Glomerular endothelial cell (primary cell): ENCODE data around the gene C10orf90. TPM values are rescaled to one million over a fixed set of nuclear protein-coding genes. Genes with fewer than 3 reads are reported as not detected.

Source experiments
- DNase-seq: peaks from one replicate; pipeline ENCODE4 v3.0.0-alpha.2; 2011; ENCODE audit warnings: low read depth, low spot score; ENCODE audit errors: extremely low read depth
- total RNA-seq: library from RNA; depleted of rRNA; stranded (reverse); fragments of >200 nt; gene quantifications from 2 replicates; pipeline ENCODE4 v1.2.3, GENCODE V29; 2015

C10orf90 gene
- total RNA-seq, 1 donor from 2014 or later, result not detected

DNA sequence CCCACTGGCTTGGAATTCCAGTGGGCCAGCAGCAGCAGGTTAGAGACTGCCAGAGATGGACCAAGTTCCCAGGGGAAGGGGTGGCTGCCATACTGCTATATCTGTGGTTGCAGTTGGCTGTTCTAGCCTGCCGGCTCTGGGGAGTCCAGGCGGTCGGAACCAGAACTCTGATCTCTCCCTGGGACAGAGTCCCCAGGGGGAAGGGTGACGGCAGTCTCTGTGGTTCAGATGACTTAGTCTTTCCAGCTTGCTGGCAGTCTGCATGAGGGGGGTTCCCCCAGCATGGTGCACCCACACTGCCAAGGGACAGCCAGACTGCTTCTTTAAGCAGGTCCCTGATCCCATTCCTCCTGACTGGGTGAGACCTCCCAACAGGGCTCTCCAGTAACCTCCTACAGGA is 82.5 kb downstream of the C10orf90 start:
- no peak for DNase-seq

DNA sequence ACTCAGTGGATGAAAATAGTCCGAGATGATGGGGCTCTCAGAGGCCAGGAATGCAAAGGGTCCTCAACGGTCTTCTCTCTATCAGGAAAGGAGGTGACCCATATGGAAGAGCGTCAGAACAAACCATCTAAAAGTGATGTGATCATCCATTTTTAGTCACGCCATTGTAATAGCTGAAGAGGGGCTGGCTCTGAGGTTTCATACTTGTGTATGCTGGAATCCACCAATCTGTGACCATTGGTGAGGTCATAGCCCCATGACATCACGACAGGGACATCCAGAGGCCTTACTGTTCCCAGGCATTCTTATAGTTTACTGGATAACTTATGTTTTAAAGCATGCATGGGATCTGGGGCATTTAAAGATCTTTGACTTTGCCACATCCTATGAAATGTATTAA is 83.6 kb downstream of the C10orf90 start:
- DNase-seq, result no peak

DNA sequence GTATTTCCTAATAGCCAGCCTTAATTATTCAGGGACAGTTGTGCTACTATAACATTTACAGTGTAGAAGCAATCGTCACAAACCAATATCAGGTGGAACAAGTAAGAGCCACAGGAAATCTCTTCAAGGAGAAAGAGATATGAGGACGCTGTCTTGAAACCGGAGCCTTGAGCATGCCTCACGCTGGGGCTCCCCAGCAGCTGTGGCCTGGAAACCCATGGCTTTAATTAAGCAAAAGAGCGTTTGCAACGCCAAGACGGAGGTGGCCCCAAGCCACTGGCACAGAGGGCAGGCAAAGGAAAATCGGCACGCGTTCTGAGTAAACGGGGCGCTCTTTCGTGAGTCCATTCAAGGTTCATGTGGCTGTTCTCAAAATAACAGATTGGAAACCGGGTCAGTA is 84.4 kb downstream of the C10orf90 start:
- DNase-seq, result no peak

DNA sequence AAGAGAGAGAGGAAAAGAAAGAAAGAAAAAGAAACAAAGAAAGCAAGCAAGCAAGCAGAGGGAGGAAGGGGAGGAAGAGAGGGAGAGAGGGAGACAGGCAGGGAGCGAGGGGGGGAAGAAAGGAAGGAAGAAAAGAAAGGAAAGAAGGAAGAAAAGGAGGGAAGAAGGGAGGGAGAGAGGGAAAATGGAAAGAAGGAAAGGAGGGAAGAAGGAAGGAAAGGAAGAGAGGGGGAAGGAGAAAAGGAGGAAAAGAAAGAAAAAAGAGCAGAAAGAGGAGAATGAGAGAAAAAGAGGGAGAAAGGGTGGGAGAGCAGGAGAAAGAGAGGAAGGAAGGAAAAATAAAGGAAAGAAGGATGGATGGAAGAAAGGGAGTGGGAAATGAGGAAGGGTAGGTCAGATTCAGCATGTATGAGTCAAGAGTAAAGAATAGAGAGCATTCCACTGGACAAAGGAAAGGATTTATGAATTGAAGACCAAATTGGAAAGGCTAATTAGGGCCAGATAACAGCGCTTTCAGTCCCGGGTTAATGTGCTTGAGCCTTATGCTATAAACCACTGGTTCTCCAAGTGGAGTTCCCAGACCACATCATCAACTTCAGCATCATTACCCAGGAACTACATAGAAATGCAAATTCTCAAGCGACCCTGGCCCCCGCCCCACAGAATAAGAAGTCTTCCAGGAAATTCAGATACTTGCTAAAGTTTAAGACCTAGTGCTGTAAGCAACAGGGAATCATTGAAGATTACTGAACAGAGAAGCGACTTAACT is 85.1 kb downstream of the C10orf90 start:
- DNase-seq, result no peak

DNA sequence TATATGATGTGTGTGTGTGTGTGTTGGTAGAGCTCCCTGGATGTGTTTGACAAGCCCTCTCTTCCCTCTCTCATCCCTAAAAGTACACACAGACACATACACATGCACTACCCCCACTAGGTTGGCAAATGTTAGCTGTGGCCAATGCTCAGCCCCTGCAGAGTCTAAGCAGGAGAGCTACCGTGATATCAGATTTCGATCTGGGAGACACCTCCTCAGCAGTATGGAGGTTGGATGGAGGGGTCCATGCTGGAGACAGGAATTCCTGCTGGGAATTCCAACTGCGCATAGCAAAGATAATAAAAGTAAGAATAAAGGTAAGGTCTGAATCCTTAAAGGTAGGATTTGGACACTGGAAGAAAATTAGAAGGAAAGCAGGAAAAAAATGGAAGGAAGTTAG is 85.7 kb downstream of the C10orf90 start:
- DNase-seq, result no peak

GRCh38 chr10:126583552-126584200 is 86.8 kb downstream of the C10orf90 start:
- DNase-seq, result no peak

DNA sequence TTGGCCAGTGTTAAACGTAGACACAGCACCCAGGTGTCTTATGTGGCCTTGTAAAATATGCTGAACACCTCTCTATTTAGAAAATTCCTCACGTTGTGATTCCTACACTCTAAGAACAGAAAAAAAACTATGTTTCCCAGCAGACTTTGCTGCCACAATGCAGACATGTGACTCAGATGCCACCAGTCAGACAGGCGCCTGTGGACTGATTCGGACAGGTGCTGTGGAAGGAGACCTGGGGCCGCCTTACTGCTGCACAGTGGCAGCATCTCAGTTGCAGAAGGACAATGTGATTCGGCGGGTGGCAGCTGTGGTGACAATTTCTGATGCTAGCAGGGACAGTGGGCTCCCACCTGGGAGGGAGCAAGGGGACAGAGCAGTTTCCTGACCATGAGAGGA is 88.8 kb downstream of the C10orf90 start:
- no peak for DNase-seq

DNA sequence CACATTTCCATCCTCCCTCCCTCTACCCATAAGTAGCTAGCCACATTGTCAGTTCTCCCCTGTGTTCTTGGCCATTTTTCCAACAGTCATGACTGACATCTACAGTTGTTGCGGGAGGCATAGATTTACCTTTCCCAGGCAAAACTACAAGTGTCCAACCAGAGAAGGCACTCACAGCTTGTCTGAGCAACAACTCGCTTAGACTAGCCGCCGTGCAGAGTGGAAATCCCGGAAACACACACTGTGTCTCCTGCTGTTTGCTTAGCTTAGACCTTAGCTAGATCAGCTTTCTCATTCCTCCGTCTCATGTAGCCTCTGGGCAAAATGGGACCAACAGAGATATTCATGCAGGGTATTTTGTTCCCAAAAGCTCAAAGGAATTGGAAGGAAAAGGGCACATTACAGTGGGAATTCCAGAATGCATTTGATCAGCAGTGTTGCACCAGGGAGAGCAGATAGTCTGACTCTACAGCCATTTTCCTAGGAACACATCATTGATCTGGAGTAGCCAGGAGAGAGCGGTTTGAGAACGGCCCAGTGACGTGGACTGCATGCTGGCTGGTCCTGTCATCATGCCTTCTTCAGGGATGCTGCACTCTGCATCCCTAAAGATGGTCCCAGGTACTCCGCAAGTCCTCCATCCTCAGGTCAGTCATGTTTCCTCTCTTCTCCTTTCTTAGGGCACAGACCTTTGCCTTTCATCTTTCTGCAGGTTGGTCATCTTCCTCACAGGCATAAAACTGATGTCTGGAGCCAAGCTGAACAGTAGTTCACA is 89.4 kb downstream of the C10orf90 start:
- no peak for DNase-seq

DNA sequence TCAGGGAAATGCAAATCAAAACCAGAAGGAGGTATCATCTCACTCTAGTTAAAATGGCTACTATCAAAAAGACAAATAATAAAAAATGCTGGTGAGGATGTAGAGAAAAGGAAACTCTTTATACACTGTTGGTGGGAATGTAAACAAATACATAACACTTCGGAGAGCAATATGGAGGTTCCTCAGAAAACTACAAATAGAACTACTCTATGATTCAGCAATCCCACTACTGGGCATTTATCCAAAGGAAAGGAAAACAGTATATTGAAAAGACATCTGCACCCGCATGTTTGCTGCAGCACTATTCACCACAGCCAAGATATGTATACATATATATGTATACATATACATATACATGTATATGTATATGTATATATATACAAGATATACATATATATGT is 94.2 kb downstream of the C10orf90 start:
- DNase-seq, result no peak

GRCh38 chr10:126570621-126571602 is 99.6 kb downstream of the C10orf90 start:
- no peak for DNase-seq

DNA sequence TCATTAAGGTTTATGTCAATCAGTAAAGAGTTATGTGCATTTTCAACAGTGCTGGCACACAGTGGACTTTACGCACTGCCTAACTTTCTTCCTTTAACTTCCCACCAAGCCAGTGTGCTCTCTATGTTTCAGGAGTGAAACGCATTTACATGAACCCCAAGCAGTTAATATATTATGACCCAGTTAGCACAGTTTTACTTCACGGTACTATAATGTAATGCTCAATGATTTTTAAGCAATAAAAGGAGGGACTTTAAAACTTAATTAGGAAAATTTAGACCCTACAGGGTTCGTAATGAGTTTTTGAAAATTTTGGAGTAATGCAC is 100.3 kb downstream of the C10orf90 start:
- DNase-seq, result no peak

GRCh38 chr10:126569513-126570244 is 100.8 kb downstream of the C10orf90 start:
- DNase-seq, result no peak

- DNase-seq, result no peak
Measured at GRCh38 chr10:126568809-126569385, 101.6 kb downstream of the C10orf90 start.

DNA sequence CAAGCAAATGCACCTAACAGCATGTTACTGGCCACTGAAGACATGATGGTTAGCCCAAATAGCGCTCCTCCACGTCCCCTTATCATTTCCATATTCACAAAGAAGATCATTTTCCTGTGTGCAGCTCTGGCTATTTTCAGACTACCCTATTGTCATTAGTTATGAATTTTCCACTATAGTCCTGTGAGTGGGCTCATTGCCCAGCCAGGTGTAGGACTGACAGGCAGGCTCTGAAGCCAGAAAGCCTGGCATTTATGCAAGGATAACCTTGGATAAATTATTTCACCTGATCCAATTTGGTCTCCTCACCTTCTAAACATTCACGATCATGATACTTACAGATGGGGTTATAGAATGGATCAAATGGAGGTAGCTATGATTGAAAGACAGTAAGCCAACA is 104.6 kb downstream of the C10orf90 start:
- no peak for DNase-seq

DNA sequence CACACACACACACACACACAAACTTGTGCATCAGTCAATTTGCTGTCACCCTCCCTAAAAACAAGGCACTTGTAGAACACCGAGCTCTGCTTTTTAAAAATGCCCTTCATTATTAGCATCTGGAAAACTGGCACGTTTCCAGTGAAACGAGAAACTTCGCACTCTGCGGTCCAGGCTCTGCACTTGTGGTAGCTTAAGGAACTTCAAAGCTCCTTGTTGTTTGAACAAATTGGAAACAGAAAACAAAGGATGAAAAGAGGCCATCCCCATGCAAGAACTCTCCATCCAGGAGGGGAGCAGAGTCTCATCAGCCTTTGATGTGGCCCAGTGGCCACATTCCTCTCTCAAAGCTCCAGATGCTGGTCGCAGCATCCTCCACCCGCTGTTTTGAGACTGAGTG is 105.1 kb downstream of the C10orf90 start:
- DNase-seq, result no peak

DNA sequence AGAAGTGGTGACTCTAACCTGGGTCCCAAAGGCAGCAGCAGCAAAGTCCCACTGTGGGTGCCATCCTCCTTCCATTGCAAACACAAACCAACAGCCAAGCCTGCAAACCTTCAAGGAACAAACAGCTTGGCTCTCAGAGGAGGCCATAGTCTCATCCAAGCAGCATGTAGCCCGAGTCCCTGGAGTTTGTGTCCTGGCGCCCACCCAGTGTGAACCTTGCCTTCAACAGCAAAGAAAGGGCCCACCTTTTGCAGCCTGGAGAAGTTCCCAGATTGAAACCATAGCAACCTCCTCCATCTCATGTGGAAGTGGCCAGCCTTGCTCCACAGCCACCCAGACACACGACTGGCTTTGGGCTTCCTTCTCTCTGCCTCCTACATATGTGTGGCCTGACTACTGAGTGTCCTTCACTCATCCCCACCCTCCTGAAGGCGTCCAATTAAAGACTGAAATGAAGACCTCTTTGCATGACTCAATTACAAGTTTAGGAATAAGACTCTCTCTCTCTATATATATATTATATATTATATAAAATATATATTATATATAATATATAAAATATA is 106.1 kb downstream of the C10orf90 start:
- DNase-seq, result no peak

GRCh38 chr10:126563361-126563760 is 107.1 kb downstream of the C10orf90 start:
- DNase-seq, result no peak

DNA sequence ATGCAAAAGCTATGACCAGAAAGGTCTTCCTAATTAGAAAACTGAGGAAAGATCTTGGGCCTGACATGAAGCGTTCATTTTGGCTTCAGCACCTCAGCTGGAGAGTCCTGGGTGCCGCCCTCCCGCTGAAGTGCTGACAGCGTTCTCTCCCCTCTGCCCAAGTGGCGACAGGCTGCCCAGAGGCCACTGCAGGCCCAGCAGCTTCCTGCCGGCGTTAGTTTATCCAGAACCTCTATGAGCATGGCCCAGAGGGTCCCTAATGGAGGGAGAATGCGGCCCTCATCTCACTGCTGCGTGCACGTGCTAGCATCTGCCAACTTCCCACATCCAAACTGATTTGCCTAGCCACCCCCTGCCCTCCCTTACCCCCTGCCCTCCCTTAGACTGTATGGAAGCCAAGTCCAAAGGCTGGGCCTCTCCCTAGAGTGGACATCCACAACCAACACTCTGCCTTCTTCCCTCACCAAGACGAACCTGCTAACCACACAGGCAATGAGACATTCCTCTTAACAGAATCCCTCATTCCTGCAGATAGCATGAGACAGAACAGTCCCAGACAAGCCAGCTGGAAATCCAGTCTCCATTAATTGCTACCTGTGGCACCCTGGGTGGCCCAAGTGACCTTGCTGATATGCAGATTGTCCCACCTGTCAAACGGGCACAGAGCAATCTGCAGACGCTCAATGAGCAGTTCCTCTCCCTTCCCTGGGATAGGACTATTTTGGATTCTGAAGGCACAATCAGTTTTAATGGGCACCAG is 108.4 kb downstream of the C10orf90 start:
- DNase-seq, result no peak
